ENCODE data around the gene RCAN2. TPM values are rescaled to one million over a fixed set of nuclear protein-coding genes. Genes with fewer than 3 reads are reported as not detected.

Gene RCAN2
- total RNA-seq, 1 experiment from 2014 or later = not detected

DNA sequence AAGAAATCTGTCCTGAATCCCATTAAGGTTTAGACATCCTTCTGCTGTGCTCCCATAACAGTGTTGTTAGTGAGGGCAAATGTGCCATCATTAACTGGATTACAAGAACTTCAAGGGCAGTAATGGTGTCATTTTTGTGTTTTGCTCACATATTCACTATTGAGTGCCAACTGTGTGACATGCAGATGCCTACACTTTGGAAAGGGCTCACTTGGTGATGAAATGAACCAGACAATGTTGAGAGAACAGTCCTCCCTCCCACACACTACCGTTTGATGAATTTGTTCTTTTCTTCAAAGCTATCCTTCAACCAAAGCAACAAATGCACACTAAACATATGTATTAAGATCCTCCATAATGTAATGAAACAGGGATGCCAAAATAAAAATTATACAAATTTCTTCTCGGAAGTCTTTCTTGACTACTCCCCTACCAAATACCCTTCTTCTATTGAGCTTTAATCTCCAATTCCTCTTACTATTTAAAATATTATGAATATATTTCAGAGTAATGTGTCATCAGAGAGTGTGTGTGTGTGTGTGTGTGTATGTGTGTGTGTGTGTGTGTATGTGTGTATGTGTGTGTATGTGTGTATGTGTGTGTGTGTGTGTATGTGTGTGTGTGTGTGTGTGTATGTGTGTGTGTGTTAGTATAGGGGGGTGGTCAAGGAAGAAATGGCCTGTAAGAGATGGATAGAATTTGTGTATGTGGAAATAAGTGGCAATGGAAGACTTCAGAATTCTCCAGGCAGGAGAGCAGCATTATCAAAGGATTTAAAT lies 228.1 kb downstream of the RCAN2 start:
- POLR2A ChIA-PET = no interaction called here
- BruUV-seq (replicated peaks) = no TSS peak

DNA sequence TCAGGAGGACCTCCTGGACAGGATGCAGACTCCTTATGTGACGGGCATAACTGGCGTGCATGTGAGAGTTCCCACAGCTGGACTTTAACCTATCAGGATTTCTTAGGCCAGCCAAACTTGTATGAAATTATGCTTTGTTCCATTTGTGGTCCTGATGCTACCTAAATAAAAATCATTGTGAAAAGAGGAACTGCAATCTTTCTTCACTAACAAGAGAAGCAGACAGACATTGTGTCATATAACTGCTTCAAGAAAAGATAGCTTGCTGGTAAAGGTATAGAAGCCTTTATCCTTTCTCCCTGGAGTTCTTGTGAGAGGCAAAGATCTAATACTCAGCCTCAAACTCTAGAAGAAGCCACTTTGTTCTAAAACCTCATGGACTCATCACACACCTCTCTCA lies 233.0 kb downstream of the RCAN2 start:
- Histone ChIP-seq H3K4me1 (no peaks in the 10 kb centered on the region), H3K27me3 (replicated peaks; ENCODE audit: control insufficient read depth, insufficient read depth, low read length) (no peaks in the 10 kb centered on the region), H3K4me3 (ENCODE audit: low read depth, low read length) (no peak overlapping the region), H3K9me3 (no peaks in the 10 kb centered on the region), H3K36me3 (ENCODE audit: control insufficient read depth, insufficient read depth, low read length) (no peaks in the 10 kb centered on the region)
- DNase-seq = no peak
- Mint-ChIP-seq H3K27me3 (ENCODE audit: insufficient read depth, unreplicated experiment) (peaks cover under 1% of the 10 kb centered on the region), H3K9me3 (ENCODE audit: unreplicated experiment) (no peaks in the 10 kb centered on the region), H3K27ac (ENCODE audit: unreplicated experiment) (no peak overlapping the region), H3K4me3 (ENCODE audit: unreplicated experiment) (no peak overlapping the region), H3K36me3 (ENCODE audit: insufficient read depth, unreplicated experiment) (no peaks in the 10 kb centered on the region), H3K4me1 (ENCODE audit: low read depth, unreplicated experiment) (no peaks in the 10 kb centered on the region)
- POLR2A ChIA-PET = no interaction called here
- intact Hi-C loops (cut with micrococcal nuclease; ENCODE audit: unreplicated experiment) = no loop called here
- TF ChIP-seq, protein P1, sequence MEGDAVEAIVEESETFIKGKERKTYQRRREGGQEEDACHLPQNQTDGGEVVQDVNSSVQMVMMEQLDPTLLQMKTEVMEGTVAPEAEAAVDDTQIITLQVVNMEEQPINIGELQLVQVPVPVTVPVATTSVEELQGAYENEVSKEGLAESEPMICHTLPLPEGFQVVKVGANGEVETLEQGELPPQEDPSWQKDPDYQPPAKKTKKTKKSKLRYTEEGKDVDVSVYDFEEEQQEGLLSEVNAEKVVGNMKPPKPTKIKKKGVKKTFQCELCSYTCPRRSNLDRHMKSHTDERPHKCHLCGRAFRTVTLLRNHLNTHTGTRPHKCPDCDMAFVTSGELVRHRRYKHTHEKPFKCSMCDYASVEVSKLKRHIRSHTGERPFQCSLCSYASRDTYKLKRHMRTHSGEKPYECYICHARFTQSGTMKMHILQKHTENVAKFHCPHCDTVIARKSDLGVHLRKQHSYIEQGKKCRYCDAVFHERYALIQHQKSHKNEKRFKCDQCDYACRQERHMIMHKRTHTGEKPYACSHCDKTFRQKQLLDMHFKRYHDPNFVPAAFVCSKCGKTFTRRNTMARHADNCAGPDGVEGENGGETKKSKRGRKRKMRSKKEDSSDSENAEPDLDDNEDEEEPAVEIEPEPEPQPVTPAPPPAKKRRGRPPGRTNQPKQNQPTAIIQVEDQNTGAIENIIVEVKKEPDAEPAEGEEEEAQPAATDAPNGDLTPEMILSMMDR (IDR thresholded peaks at IDR 0.05; ENCODE audit: insufficient read depth in 1 of 2, low read depth in 1 of 2, low read length in 1 of 2, severe bottlenecking in 1 of 2, unreplicated experiment in 1 of 2) = no peak
- no TSS peak for BruUV-seq (replicated peaks)
- CTCF ChIA-PET = no interaction called here

More for the DNA sequence above, 228.1 kb downstream of the RCAN2 start:
- Mint-ChIP-seq H3K36me3 (ENCODE audit: insufficient read depth, unreplicated experiment) (no peaks in the 10 kb centered on the region), H3K4me1 (ENCODE audit: low read depth, unreplicated experiment) (no peaks in the 10 kb centered on the region), H3K4me3 (ENCODE audit: unreplicated experiment) (no peak overlapping the region), H3K27ac (ENCODE audit: unreplicated experiment) (no peak overlapping the region), H3K9me3 (ENCODE audit: unreplicated experiment) (no peaks in the 10 kb centered on the region), H3K27me3 (ENCODE audit: insufficient read depth, unreplicated experiment) (peaks cover 10% of the 10 kb centered on the region)
- Histone ChIP-seq H3K4me1 (no peaks in the 10 kb centered on the region), H3K9me3 (no peaks in the 10 kb centered on the region), H3K27me3 (replicated peaks; ENCODE audit: control insufficient read depth, insufficient read depth, low read length) (no peaks in the 10 kb centered on the region; the same call in 1 of the 2 replicates), H3K4me3 (ENCODE audit: low read depth, low read length) (no peak overlapping the region), H3K36me3 (ENCODE audit: control insufficient read depth, insufficient read depth, low read length) (no peaks in the 10 kb centered on the region)
- TF ChIP-seq, protein P1 (IDR thresholded peaks at IDR 0.05; ENCODE audit: insufficient read depth in 1 of 2, low read depth in 1 of 2, low read length in 1 of 2, severe bottlenecking in 1 of 2, unreplicated experiment in 1 of 2) = no peak
- no peak for DNase-seq
- CTCF ChIA-PET = no interaction called here
- intact Hi-C loops (cut with micrococcal nuclease; ENCODE audit: unreplicated experiment) = no loop called here

DNA sequence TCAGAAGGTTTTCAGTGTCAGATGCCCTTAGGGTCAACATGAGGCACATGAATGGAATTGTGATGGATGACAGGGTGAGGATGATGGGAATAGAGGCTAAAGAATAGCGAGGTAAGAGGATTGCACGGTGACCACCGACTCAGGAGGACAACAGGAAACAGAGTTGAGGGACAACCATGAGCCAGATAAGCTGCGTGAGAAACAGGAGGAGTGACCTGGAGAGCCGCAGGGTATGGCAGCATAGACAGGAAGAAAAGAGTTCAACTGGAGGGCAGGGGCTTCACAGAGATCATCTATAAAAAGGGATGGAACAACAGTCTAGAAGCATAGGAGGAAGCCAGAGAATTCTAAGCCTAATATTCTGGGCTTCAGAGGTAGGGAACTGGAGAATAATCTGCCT lies 235.7 kb downstream of the RCAN2 start:
- Mint-ChIP-seq H3K4me3 (ENCODE audit: unreplicated experiment) (no peak overlapping the region), H3K27ac (ENCODE audit: unreplicated experiment) (no peak overlapping the region), H3K36me3 (ENCODE audit: insufficient read depth, unreplicated experiment) (no peaks in the 10 kb centered on the region), H3K27me3 (ENCODE audit: insufficient read depth, unreplicated experiment) (no peaks in the 10 kb centered on the region), H3K9me3 (ENCODE audit: unreplicated experiment) (no peaks in the 10 kb centered on the region), H3K4me1 (ENCODE audit: low read depth, unreplicated experiment) (no peaks in the 10 kb centered on the region)
- Histone ChIP-seq H3K27me3 (replicated peaks; ENCODE audit: control insufficient read depth, insufficient read depth, low read length) (no peaks in the 10 kb centered on the region), H3K4me3 (ENCODE audit: low read depth, low read length) (no peak overlapping the region), H3K9me3 (no peaks in the 10 kb centered on the region), H3K4me1 (no peaks in the 10 kb centered on the region), H3K36me3 (ENCODE audit: control insufficient read depth, insufficient read depth, low read length) (no peaks in the 10 kb centered on the region)
- BruUV-seq (replicated peaks) = no TSS peak
- no peak for DNase-seq
- TF ChIP-seq, protein P1 (IDR thresholded peaks at IDR 0.05; ENCODE audit: insufficient read depth in 1 of 2, low read depth in 1 of 2, low read length in 1 of 2, severe bottlenecking in 1 of 2, unreplicated experiment in 1 of 2) = no peak
- POLR2A ChIA-PET = no interaction called here
- CTCF ChIA-PET = no interaction called here
- intact Hi-C loops (cut with micrococcal nuclease; ENCODE audit: unreplicated experiment) = no loop called here

All from Caco-2 (cell line).